Colonic mucosa (tissue), 4 donors: Measurements from ENCODE around the gene TRRAP. TPM values are rescaled to one million over a fixed set of nuclear protein-coding genes. Genes with fewer than 3 reads are reported as not detected.
A peak's percentile ranks its signal among the peaks of the same experiment; 100 is the strongest.

Experiments used
- DNase-seq: peaks from one replicate; pipeline ENCODE4 v3.0.0-alpha.2; 2020
- H3K27ac ChIP-seq: fragments of 200-600 bp; one replicate; pipeline ENCODE4 v1.8.0; 2021
- H3K27me3 ChIP-seq: fragments of 200-600 bp; one replicate; pipeline ENCODE4 v1.8.0; 2021
- H3K36me3 ChIP-seq: fragments of 200-600 bp; one replicate; pipeline ENCODE4 v1.8.0; 2021
- H3K4me1 ChIP-seq: fragments of 200-600 bp; one replicate; pipeline ENCODE4 v1.8.0; 2021; ENCODE audit warnings: mild to moderate bottlenecking
- H3K4me3 ChIP-seq: fragments of 200-600 bp; one replicate; pipeline ENCODE4 v1.8.0; 2021
- H3K9ac ChIP-seq, 2 donors: one replicate each; pipeline ENCODE4 v1.7.0; 2013; ENCODE audit warnings: control low read depth in 2 of 2, low read depth in 2 of 2, low read length in 2 of 2
- H3K9me3 ChIP-seq: fragments of 200-600 bp; one replicate; pipeline ENCODE4 v1.8.0; 2021
- CTCF ChIP-seq: fragments of 200-600 bp; IDR thresholded peaks from one replicate; pipeline ENCODE4 v1.8.0; 2022; ENCODE audit warnings: antibody characterized with exemption, mild to moderate bottlenecking
- intact Hi-C: fragments of 100-400 bp; cut with DNase I; formaldehyde crosslinking; loops from one replicate; pipeline ENCODE4 v1.14.1; 2022
- total RNA-seq, 2 donors: library from RNA; stranded (reverse); fragmentation: NEBNext Ultra II Directional in 1 of 2; extraction: Animal tissue kit (Norgen Biotek cat#: 25700) in 1 of 2; gene quantifications; one replicate each; pipeline ENCODE4 v1.2.1, GENCODE V29; 2021
- donor health status: healthy.
- donor health status: DM: no; HTN: no; CAD: no.
- donor health status: DM: no; HTN: no; CAD: no.

Gene TRRAP
- total RNA-seq, 2 donors from 2014 or later = 33.3 to 39.4 TPM

GRCh38 chr7:98879198-98879978, 1.1 kb downstream of the TRRAP start:
- H3K9ac ChIP-seq = peak overlapping the region; percentile 97 to 99
- peak; percentile 65 for DNase-seq
- peaks cover 10% of the 10 kb centered on the region for H3K36me3 ChIP-seq
- peak overlapping the region; percentile 100 for H3K4me3 ChIP-seq
- intact Hi-C loops = no loop called here
- no peak for TF ChIP-seq CTCF
- peak overlapping the region; percentile 80 for H3K27ac ChIP-seq
- no peaks in the 10 kb centered on the region for H3K9me3 ChIP-seq
- H3K4me1 ChIP-seq = peaks cover 11% of the 10 kb centered on the region
- no peaks in the 10 kb centered on the region for H3K27me3 ChIP-seq

GRCh38 chr7:98879979-98880315, 1.6 kb downstream of the TRRAP start:
- peak overlapping the region; percentile 97 to 99 for H3K9ac ChIP-seq
- H3K27me3 ChIP-seq = no peaks in the 10 kb centered on the region
- peaks cover 11% of the 10 kb centered on the region for H3K36me3 ChIP-seq
- DNase-seq = no peak
- H3K4me3 ChIP-seq = peak overlapping the region; percentile 100
- intact Hi-C loops = no loop called here
- H3K9me3 ChIP-seq = no peaks in the 10 kb centered on the region
- H3K4me1 ChIP-seq = peaks cover 11% of the 10 kb centered on the region
- no peak for TF ChIP-seq CTCF
- peak overlapping the region; percentile 80 for H3K27ac ChIP-seq

GRCh38 chr7:98880485-98880884, 2.2 kb downstream of the TRRAP start:
- no peak for DNase-seq
- intact Hi-C loops = no loop called here
- H3K4me1 ChIP-seq = peaks cover 11% of the 10 kb centered on the region
- no peak for TF ChIP-seq CTCF
- no peak overlapping the region for H3K27ac ChIP-seq
- no peaks in the 10 kb centered on the region for H3K27me3 ChIP-seq
- no peak overlapping the region for H3K4me3 ChIP-seq
- H3K9ac ChIP-seq = peak overlapping the region in 1 of 2 donors; percentile 99
- H3K36me3 ChIP-seq = peaks cover 11% of the 10 kb centered on the region
- no peaks in the 10 kb centered on the region for H3K9me3 ChIP-seq

- no peak overlapping the region for H3K27ac ChIP-seq
- no peaks in the 10 kb centered on the region for H3K27me3 ChIP-seq
- peaks cover 11% of the 10 kb centered on the region for H3K36me3 ChIP-seq
- DNase-seq = no peak
- no peak for TF ChIP-seq CTCF
- H3K9me3 ChIP-seq = no peaks in the 10 kb centered on the region
- peaks cover 11% of the 10 kb centered on the region for H3K4me1 ChIP-seq
- H3K9ac ChIP-seq = no peak overlapping the region
- no peak overlapping the region for H3K4me3 ChIP-seq
- intact Hi-C loops = no loop called here
Measured at GRCh38 chr7:98881561-98882315, 3.4 kb downstream of the TRRAP start.

GRCh38 chr7:98884416-98884815, 6.1 kb downstream of the TRRAP start:
- DNase-seq = no peak
- H3K9ac ChIP-seq = no peak overlapping the region
- no peak overlapping the region for H3K27ac ChIP-seq
- H3K36me3 ChIP-seq = peaks cover 11% of the 10 kb centered on the region
- H3K27me3 ChIP-seq = no peaks in the 10 kb centered on the region
- no peak overlapping the region for H3K4me3 ChIP-seq
- peaks cover 11% of the 10 kb centered on the region for H3K4me1 ChIP-seq
- TF ChIP-seq CTCF = no peak
- intact Hi-C loops = no loop called here
- no peaks in the 10 kb centered on the region for H3K9me3 ChIP-seq
